ENCODE measurements around the gene SMPD1. TPM values are rescaled to one million over a fixed set of nuclear protein-coding genes. Genes with fewer than 3 reads are reported as not detected.

The SMPD1 gene
- total RNA-seq, 2 donors from 2014 or later, result 44.5 to 71.7 TPM

GRCh38 chr11:6418557-6419008 is 28.3 kb downstream of the SMPD1 start:
- H3K36me3 ChIP-seq, result no peaks in the 10 kb centered on the region
- TF ChIP-seq CTCF (IDR thresholded peaks at IDR 0.05), result no peak
- no peaks in the 10 kb centered on the region for H3K9me3 ChIP-seq
- peak overlapping the region; percentile 91 to 95 for H3K4me3 ChIP-seq
- no peaks in the 10 kb centered on the region for H3K27me3 ChIP-seq
- no peak for DNase-seq (ENCODE audit: low spot score)
- peaks cover 0 to 31% of the 10 kb centered on the region in 2 donors for H3K4me1 ChIP-seq
- H3K27ac ChIP-seq, result peak overlapping the region; percentile 95 to 97

GRCh38 chr11:6419009-6419631 is 28.8 kb downstream of the SMPD1 start, which contains the start of gene APBB1:
APBB1 (minus strand) TSS chr11:6419094; CDS start chr11:6411347, 7,747 bp downstream.
- peaks cover 0 to 31% of the 10 kb centered on the region in 2 donors for H3K4me1 ChIP-seq
- peak in 1 of 2 donors; percentile 46 for TF ChIP-seq CTCF (IDR thresholded peaks at IDR 0.05)

GRCh38 chr11:6420677-6421076 is 30.4 kb downstream of the SMPD1 start:
- H3K27me3 ChIP-seq, result no peaks in the 10 kb centered on the region
- no peak for DNase-seq (ENCODE audit: low spot score)

More at GRCh38 chr11:6419009-6419631, 28.8 kb downstream of the SMPD1 start, which contains the start of gene APBB1:
- H3K27ac ChIP-seq, result peak within 1 kb of the TSS; percentile 95 to 97
- no peaks in the 10 kb centered on the region for H3K27me3 ChIP-seq
- no peaks in the 10 kb centered on the region for H3K9me3 ChIP-seq
- H3K4me3 ChIP-seq, result peak within 1 kb of the TSS; percentile 91 to 95
- no peak for DNase-seq (ENCODE audit: low spot score)
- H3K36me3 ChIP-seq, result no peaks in the 10 kb centered on the region

GRCh38 chr11:6427516-6427915 is 37.2 kb downstream of the SMPD1 start:
- TF ChIP-seq CTCF (IDR thresholded peaks at IDR 0.05), result no peak
- Histone ChIP-seq H3K27me3 (no peaks in the 10 kb centered on the region), H3K27ac (no peak overlapping the region), H3K36me3 (no peaks in the 10 kb centered on the region), H3K4me3 (no peak overlapping the region), H3K4me1 (no peaks in the 10 kb centered on the region), H3K9me3 (no peaks in the 10 kb centered on the region)
- DNase-seq (ENCODE audit: low spot score), result no peak

More at GRCh38 chr11:6420677-6421076, 30.4 kb downstream of the SMPD1 start:
- Histone ChIP-seq H3K4me3 (no peak overlapping the region), H3K4me1 (peaks cover 0 to 27% of the 10 kb centered on the region in 2 donors), H3K9me3 (no peaks in the 10 kb centered on the region), H3K27ac (no peak overlapping the region), H3K36me3 (no peaks in the 10 kb centered on the region)
- no peak for TF ChIP-seq CTCF (IDR thresholded peaks at IDR 0.05)

- no peak for TF ChIP-seq CTCF (IDR thresholded peaks at IDR 0.05)
- Histone ChIP-seq H3K4me3 (no peak overlapping the region), H3K36me3 (no peaks in the 10 kb centered on the region), H3K4me1 (no peaks in the 10 kb centered on the region), H3K27me3 (no peaks in the 10 kb centered on the region), H3K9me3 (no peaks in the 10 kb centered on the region), H3K27ac (no peak overlapping the region)
- DNase-seq (ENCODE audit: low spot score), result no peak
Observed at GRCh38 chr11:6431861-6432260, 41.6 kb downstream of the SMPD1 start.
